Lower leg skin (tissue), 3 donors: ENCODE results near the gene HIRA.

Experiments
- CTCF ChIP-seq, 3 donors: fragments of 450-650 bp; IDR thresholded peaks; one replicate each; pipeline ENCODE4 v1.5.1; 2016; ENCODE audit warnings: antibody characterized with exemption in 3 of 3, mild to moderate bottlenecking in 3 of 3, moderate library complexity in 2 of 3
- POLR2A ChIP-seq, 2 donors: fragments of 450-650 bp; IDR thresholded peaks; one replicate each; pipeline ENCODE4 v1.6.1; 2016 to 2017; ENCODE audit warnings: antibody characterized with exemption in 2 of 2, mild to moderate bottlenecking in 1 of 2, moderate library complexity in 1 of 2

DNA sequence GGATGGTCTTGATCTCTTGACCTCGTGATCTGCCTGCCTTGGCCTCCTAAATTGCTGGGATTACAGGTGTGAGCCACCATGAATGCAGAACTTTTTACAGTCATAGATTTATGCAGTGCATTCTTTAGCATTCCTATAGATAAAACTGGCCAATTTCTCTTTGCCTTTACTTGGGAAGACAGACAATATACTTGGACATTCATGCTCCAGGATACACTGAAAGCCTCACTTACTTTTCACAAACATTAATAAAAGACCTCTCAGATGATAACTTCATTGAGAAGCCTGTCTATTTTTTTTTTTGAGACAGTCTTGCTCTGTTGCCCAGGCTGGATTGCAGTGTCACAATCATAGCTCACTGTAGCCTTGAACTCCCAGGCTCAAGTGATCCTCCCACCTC, 127.7 kb downstream of the HIRA start:
- TF ChIP-seq CTCF (IDR thresholded peaks at IDR 0.05) = no peak
- TF ChIP-seq POLR2A (IDR thresholded peaks at IDR 0.05) = no peak
